K562 (cell line): ENCODE data around the gene NUP62. TPM values are rescaled to one million over a fixed set of nuclear protein-coding genes. Genes with fewer than 3 reads are reported as not detected.
A peak's percentile ranks its signal among the peaks of the same experiment; 100 is the strongest.

ENCODE experiments used
- DNMT1 ChIP-seq: fragments of 450-650 bp; IDR thresholded peaks from 2 replicates; pipeline ENCODE4 v1.6.1; 2016; ENCODE audit warnings: antibody characterized with exemption, mild to moderate bottlenecking
- ESRRB ChIP-seq: fragments of 250-450 bp; sonication (Bioruptor Pico); IDR thresholded peaks from 2 replicates; pipeline ENCODE4 v1.5.0; 2020; ENCODE audit warnings: mild to moderate bottlenecking, moderate library complexity, borderline replicate concordance
- ETV6 ChIP-seq, 3 experiments: fragments of 150-350 bp in 1 of 3; sonication (generic) in 1 of 3; formaldehyde crosslinking in 1 of 3; IDR thresholded peaks; 2 replicates each; pipeline versions ENCODE4 v1.6.1 to v1.8.0; 2014 to 2022; ENCODE audit warnings: borderline replicate concordance in 2 of 3, low read depth in 2 of 3, antibody characterized with exemption in 1 of 3, low read length in 1 of 3, mild to moderate bottlenecking in 1 of 3, missing genetic modification reagents in 1 of 3
- FOXJ3 ChIP-seq: sonication (generic); formaldehyde crosslinking; IDR thresholded peaks from 2 replicates; pipeline ENCODE4 v1.4.0; 2020; ENCODE audit warnings: mild to moderate bottlenecking, missing genetic modification reagents
- HDAC1 ChIP-seq, 2 experiments: fragments of 450-650 bp; IDR thresholded peaks; 2 replicates each; pipeline ENCODE4 v1.6.1; 2016 to 2017; ENCODE audit warnings: inconsistent platforms in 1 of 2, mild to moderate bottlenecking in 1 of 2, moderate library complexity in 1 of 2
- KLF16 ChIP-seq: IDR thresholded peaks from 2 replicates; pipeline ENCODE4 v1.6.1; 2016; ENCODE audit warnings: antibody characterized with exemption
- NFYB ChIP-seq: IDR thresholded peaks from 2 replicates; pipeline ENCODE4 v1.6.1; 2011; ENCODE audit warnings: mild to moderate bottlenecking, moderate library complexity; ENCODE audit not compliant: insufficient read length; ENCODE audit errors: extremely low read depth
- NONO ChIP-seq, 2 experiments: fragments of 200-400 bp in 1 of 2; fragments of 450-650 bp in 1 of 2; formaldehyde crosslinking in 1 of 2; IDR thresholded peaks; 2 replicates each; pipeline ENCODE4 v1.6.1; 2017; ENCODE audit warnings: low read depth in 2 of 2, mild to moderate bottlenecking in 2 of 2, moderate library complexity in 2 of 2, low read length in 1 of 2
- SPI1 ChIP-seq: IDR thresholded peaks from 2 replicates; pipeline ENCODE4 v1.6.1; 2011; ENCODE audit warnings: low read depth, low read length, control low read depth, borderline replicate concordance
- STAT5A ChIP-seq: IDR thresholded peaks from 2 replicates; pipeline ENCODE4 v1.6.1; 2012; ENCODE audit warnings: low read length, inconsistent platforms, borderline replicate concordance
- TCF3 ChIP-seq: sonication (generic); formaldehyde crosslinking; IDR thresholded peaks from 2 replicates; pipeline ENCODE4 v1.4.0; 2020; ENCODE audit warnings: mild to moderate bottlenecking, missing genetic modification reagents
- ZC3H4 ChIP-seq: sonication (generic); formaldehyde crosslinking; IDR thresholded peaks from 2 replicates; pipeline ENCODE4 v1.9.0; 2021; ENCODE audit warnings: missing genetic modification reagents, borderline replicate concordance
- ZC3H8 ChIP-seq: fragments of 450-650 bp; IDR thresholded peaks from 2 replicates; pipeline ENCODE4 v1.6.1; 2017
- ZFP30 ChIP-seq: fragments of 250-450 bp; sonication (Bioruptor Pico); IDR thresholded peaks from 2 replicates; pipeline ENCODE4 v1.8.0; 2022; ENCODE audit warnings: moderate library complexity, mild to moderate bottlenecking, inconsistent platforms, borderline replicate concordance
- ZNF197 ChIP-seq: fragments of 200-800 bp; sonication (Bioruptor generic); IDR thresholded peaks from 2 replicates; pipeline ENCODE4 v1.6.1; 2016; ENCODE audit warnings: low read depth, missing genetic modification characterization, missing compliant biosample characterization
- ZNF398 ChIP-seq: fragments of 250-450 bp; sonication (Bioruptor Pico); IDR thresholded peaks from 2 replicates; pipeline ENCODE4 v1.8.0; 2021; ENCODE audit warnings: moderate library complexity, mild to moderate bottlenecking, inconsistent platforms
- ZNF57 ChIP-seq: fragments of 450-650 bp; formaldehyde crosslinking; IDR thresholded peaks from 2 replicates; pipeline ENCODE4 v1.4.0; 2020; ENCODE audit warnings: mild to moderate bottlenecking, moderate library complexity
- ZNF75A ChIP-seq: fragments of 450-650 bp; formaldehyde crosslinking; IDR thresholded peaks from 2 replicates; pipeline ENCODE4 v1.4.0; 2020; ENCODE audit warnings: mild to moderate bottlenecking
- polyA plus RNA-seq, 8 experiments: library from polyadenylated mRNA; depleted of rRNA in 4 of 8; stranded (reverse) in 5 of 8; unstranded in 3 of 8; fragments of >200 nt; fragmentation: Nextera tagmentation in 2 of 8; fragmentation: Illumina TruSeq in 1 of 8; extraction: Ambion mirVana in 2 of 8; extraction: Trizol in 1 of 8; gene quantifications; 2 replicates each; pipeline versions ENCODE4 v1.2.1 to v1.2.3, GENCODE V29; 2011 to 2014; ENCODE audit warnings: inconsistent platforms in 1 of 8, missing spikeins in 1 of 8
- total RNA-seq, 7 experiments: library from RNA; depleted of rRNA in 6 of 7; stranded (reverse); fragments of >200 nt in 6 of 7; fragmentation: Illumina TruSeq in 2 of 7; extraction: Trizol in 2 of 7; gene quantifications; 2 replicates each; pipeline versions ENCODE4 v1.2.1 to v1.2.3, GENCODE V29; 2011 to 2021; ENCODE audit warnings: low replicate concordance in 1 of 7
- TF ChIP-seq, protein P1 (sequence below): fragments of 250-450 bp; sonication (Bioruptor Pico); IDR thresholded peaks from 2 replicates; pipeline ENCODE4 v1.4.0; 2020; ENCODE audit warnings: mild to moderate bottlenecking, moderate library complexity, borderline replicate concordance
- TF ChIP-seq, protein P2 (sequence below): fragments of 250-450 bp; sonication (Bioruptor Pico); IDR thresholded peaks from 2 replicates; pipeline ENCODE4 v1.9.0; 2021; ENCODE audit warnings: mild to moderate bottlenecking, inconsistent platforms

NUP62 gene
- total and polyA plus RNA-seq, 9 of the 15 experiments (the other 6 are each of a cell fraction or from before 2014, with no cell fraction given), result 16.9 to 109 (median 66.0) TPM

- TF ChIP-seq ZFP30 (no peak), TCF3 (CRISPR knock-in tag) (0 out of 2 replicates have a peak, but pooled peaks have one; percentile 2), ZNF57 (CRISPR knock-in tag) (no peak), DNMT1 (no peak), KLF16 (no peak), NFYB (no peak), STAT5A (no peak), ZC3H8 (no peak), NONO (IDR thresholded peaks at IDR 0.05; ENCODE audit: low read depth in 2 of 2, low read length in 1 of 2) (no peak), ZC3H4 (CRISPR knock-in tag) (no peak), ZNF398 (CRISPR knock-in tag) (no peak), FOXJ3 (CRISPR knock-in tag) (no peak), ESRRB (no peak), SPI1 (no peak), ZNF197 (CRISPR knock-in tag) (no peak), HDAC1 (IDR thresholded peaks at IDR 0.05) (peak in 1 of 2 experiments; percentile 65; a peak in 1 of 4 replicates), ZNF75A (CRISPR knock-in tag) (no peak), ETV6 (IDR thresholded peaks at IDR 0.05; ENCODE audit: borderline replicate concordance in 1 of 2, low read depth in 2 of 2, low read length in 1 of 2) (no peak), ETV6 (CRISPR knock-in tag; IDR thresholded peaks at IDR 0.05; ENCODE audit: borderline replicate concordance) (no peak; the same call in 1 of the 2 replicates)
- TF ChIP-seq, protein P1, sequence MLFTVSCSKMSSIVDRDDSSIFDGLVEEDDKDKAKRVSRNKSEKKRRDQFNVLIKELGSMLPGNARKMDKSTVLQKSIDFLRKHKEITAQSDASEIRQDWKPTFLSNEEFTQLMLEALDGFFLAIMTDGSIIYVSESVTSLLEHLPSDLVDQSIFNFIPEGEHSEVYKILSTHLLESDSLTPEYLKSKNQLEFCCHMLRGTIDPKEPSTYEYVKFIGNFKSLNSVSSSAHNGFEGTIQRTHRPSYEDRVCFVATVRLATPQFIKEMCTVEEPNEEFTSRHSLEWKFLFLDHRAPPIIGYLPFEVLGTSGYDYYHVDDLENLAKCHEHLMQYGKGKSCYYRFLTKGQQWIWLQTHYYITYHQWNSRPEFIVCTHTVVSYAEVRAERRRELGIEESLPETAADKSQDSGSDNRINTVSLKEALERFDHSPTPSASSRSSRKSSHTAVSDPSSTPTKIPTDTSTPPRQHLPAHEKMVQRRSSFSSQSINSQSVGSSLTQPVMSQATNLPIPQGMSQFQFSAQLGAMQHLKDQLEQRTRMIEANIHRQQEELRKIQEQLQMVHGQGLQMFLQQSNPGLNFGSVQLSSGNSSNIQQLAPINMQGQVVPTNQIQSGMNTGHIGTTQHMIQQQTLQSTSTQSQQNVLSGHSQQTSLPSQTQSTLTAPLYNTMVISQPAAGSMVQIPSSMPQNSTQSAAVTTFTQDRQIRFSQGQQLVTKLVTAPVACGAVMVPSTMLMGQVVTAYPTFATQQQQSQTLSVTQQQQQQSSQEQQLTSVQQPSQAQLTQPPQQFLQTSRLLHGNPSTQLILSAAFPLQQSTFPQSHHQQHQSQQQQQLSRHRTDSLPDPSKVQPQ (CRISPR knock-in tag), result no peak
- TF ChIP-seq, protein P2, sequence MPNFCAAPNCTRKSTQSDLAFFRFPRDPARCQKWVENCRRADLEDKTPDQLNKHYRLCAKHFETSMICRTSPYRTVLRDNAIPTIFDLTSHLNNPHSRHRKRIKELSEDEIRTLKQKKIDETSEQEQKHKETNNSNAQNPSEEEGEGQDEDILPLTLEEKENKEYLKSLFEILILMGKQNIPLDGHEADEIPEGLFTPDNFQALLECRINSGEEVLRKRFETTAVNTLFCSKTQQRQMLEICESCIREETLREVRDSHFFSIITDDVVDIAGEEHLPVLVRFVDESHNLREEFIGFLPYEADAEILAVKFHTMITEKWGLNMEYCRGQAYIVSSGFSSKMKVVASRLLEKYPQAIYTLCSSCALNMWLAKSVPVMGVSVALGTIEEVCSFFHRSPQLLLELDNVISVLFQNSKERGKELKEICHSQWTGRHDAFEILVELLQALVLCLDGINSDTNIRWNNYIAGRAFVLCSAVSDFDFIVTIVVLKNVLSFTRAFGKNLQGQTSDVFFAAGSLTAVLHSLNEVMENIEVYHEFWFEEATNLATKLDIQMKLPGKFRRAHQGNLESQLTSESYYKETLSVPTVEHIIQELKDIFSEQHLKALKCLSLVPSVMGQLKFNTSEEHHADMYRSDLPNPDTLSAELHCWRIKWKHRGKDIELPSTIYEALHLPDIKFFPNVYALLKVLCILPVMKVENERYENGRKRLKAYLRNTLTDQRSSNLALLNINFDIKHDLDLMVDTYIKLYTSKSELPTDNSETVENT (CRISPR knock-in tag), result peak; percentile 10; the same call in 1 of the 2 replicates
These were observed 38.7 kb downstream of the NUP62 start (continued) for GRCh38 chr19:49890349-49891311.
